Stimulated activated CD8-positive, alpha-beta memory T cell treated with anti-CD3 and anti-CD28 coated beads, Interleukin-7, amount 100 ng/mL, for 48 hours (primary cell): Measurements from ENCODE around the gene WARS2.
"Not testable (repeated sequence)": the region's sequence is repeated elsewhere in the genome, so short reads cannot be mapped to it uniquely, and the experiment has no call there.

ENCODE experiments used
- DNase-seq, 2 donors: peaks; one replicate each; pipeline ENCODE4 v3.0.0-alpha.2; 2020; ENCODE audit warnings: low read depth in 1 of 2; ENCODE audit errors: extremely low read depth in 1 of 2

WARS2 gene

GRCh38 chr1:119141020-119141424, 569 bp upstream of the WARS2 start:
- DNase-seq: peak; percentile 11 to 15

DNA sequence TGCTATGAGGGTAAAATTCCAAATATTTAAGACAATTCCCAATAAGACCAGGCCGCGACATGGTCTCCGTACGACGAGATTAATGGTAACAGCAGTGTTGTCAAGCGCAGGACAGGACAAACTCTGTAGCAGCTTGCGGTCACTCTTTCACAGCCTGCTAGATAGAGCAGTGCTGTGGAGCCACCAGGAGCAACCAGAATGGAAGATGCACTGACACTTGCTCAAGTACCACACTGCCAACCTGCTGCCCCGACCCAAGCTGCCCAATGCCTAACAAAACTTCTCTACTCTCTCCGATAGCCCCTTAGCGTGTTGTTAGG, 636 bp downstream of the WARS2 start:
- DNase-seq: no peak

GRCh38 chr1:119139403-119139802, 1.1 kb downstream of the WARS2 start:
- no peak for DNase-seq

- DNase-seq: no peak
Measured at GRCh38 chr1:119136401-119136800, 4.1 kb downstream of the WARS2 start.

DNA sequence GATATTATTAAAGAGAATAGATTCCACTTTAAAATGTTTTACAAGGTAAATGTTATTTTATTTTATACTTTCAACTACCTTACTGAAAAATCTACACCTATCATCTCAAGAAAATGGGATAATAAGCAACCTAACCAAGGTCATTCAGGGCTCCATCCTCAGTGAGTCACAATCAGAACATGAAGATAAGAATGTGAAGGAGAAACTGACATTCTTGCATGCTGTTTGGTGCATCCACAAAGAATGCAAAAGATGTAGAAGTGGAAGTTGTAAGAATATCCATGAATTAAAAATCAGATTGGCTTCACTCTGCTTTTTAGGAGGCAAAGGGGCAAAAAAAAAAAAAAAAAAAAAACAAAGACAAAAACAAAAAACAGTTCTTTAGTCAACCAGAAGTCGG, 6.5 kb downstream of the WARS2 start:
- no peak for DNase-seq

GRCh38 chr1:119132179-119132578, 8.3 kb downstream of the WARS2 start:
- no peak for DNase-seq

DNA sequence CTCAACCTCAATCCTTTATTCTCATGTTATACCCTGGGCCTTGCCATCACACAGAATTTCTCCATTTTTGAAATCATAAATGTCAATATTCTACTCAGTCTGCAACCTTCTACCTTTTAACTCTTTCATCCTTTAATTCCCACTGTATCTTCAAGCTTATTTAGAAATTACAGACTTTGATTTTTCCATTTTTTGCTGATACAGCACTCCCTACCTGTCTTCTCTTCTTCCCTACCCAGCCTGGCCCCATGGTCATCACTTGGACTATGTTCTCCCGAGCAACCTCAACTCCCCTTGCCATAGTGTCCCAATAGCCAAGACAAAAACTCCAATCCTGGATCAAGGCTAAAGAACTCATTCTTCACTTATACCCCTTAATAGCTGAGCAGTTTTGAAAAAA, 14.6 kb downstream of the WARS2 start:
- no peak for DNase-seq

GRCh38 chr1:119124764-119125163, 15.7 kb downstream of the WARS2 start:
- no peak for DNase-seq

DNA sequence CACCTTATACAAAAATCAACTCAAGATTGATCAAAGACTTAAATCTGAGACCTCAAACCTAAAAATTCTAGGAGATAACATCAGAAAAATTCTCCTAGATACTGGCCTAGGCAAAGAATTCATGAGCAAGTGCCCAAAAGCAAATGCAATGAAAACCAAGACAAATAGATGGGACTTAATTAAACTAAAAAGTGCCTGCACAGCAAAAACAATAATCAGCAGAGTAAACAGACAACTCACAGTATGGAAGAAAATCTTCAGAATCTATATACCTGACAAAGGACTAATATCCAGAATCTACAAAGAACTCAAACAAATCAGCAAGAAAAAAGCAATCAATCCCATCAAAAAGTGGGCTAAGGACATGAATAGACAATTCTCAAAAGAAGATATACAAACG, 18.6 kb downstream of the WARS2 start:
- DNase-seq: not testable (repeated sequence)

DNA sequence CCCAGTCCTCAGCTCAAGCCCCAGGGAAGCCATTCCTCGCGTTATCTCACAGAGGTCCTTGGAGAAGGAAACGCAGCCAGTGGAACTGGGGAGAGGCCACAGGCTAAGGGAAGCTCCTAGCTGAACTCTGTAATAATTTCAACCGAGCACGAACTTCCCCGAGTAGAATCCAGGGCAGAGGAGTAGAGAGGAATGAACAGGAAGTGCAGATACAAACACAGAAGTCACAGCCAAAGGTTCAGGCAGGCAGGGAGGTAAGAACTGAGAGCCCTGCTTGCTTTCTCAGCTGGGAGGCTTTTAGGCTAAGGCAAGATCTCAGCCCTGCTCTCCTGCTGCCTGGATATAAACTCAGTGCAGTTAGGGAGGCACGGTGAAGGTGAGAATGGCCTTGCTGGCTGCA, 23.7 kb downstream of the WARS2 start:
- DNase-seq: no peak

- no peak for DNase-seq
Measured at GRCh38 chr1:119115736-119116135, 24.7 kb downstream of the WARS2 start.

DNA sequence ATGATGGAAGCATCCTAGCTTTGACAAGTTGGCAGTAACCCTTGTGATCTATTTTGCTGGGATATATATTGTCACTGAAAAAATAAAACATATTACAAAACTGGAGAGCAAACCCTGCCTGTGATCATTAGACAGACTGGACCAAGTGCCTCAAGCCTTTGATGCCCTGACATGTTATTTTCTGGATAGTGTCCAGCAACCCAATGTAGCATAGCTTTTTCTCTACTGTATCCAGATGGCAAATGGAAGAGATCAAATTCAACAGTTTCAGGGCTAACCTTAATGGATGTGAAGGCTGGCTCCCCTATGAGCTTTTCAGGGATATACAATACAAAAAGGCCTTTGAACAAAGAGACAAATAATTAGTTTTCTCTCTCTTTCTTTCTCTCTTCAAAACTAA, 25.1 kb downstream of the WARS2 start:
- no peak for DNase-seq

GRCh38 chr1:119114786-119115185, 25.7 kb downstream of the WARS2 start:
- DNase-seq: no peak

- no peak for DNase-seq
Measured at GRCh38 chr1:119112791-119113190, 27.7 kb downstream of the WARS2 start.

GRCh38 chr1:119112244-119112643, 28.2 kb downstream of the WARS2 start:
- DNase-seq: no peak

DNA sequence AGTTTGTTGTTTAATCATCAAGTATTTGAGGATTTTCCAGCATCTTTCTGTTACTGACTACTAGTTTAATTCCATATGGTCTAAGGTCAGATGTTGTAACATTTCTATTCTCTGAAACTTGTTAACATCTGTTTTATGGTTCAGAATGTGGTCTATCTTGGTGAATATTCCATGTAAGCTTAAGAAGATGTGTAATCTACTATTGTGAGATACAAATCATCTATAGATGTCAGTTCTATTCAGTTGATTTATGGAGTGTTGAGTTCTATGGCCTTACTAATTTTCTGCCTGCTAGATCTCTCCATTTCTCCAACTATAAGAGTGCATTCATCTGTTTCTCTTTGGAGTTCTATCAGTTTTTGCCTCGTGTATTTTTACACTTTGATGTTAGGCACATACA, 31.5 kb downstream of the WARS2 start:
- no peak for DNase-seq

DNA sequence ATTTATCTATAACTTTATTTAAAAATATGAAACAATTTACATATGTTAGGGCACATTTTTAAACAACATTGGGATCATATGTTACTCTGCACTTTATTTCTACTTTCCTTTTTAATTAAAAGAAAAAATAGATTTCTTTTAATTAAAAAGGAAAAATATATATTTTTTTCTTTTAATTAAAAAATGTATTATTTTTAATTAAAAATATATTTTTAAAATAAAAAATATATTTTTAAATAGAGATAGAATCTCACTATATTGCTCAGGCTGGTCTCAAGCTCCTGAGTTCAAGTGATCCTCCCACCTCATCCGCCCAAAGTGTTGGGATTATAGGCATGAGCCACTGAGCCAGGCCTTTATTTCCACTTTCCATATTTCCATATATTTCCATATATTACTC, 36.7 kb downstream of the WARS2 start:
- DNase-seq: no peak

- DNase-seq: no peak
Measured at GRCh38 chr1:119102051-119102450, 38.4 kb downstream of the WARS2 start.

DNA sequence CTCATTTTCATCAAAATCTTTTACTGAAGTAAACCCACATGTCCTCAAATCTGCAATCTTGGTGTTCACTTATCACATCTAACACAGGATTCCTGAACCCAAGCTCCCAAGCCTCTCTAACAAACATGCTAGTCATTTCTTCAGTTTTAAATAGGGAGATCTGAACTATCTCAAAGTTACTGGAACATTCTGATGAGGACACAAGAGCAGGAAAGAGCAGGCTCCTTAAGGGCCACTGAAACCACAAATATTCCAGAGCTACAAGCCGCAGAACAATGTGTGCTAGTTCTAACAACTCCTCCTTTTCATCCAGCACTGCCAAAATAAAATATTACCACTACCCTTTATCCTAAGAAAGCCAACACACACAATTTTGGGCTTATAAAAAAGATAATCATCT, 38.9 kb downstream of the WARS2 start:
- no peak for DNase-seq

GRCh38 chr1:119099775-119100174, 40.7 kb downstream of the WARS2 start:
- no peak for DNase-seq

GRCh38 chr1:119097380-119097779, 43.1 kb downstream of the WARS2 start:
- DNase-seq: no peak

- DNase-seq: no peak
Measured at GRCh38 chr1:119093721-119094120, 46.7 kb downstream of the WARS2 start.

- no peak for DNase-seq
Measured at GRCh38 chr1:119091618-119092017, 48.8 kb downstream of the WARS2 start.

DNA sequence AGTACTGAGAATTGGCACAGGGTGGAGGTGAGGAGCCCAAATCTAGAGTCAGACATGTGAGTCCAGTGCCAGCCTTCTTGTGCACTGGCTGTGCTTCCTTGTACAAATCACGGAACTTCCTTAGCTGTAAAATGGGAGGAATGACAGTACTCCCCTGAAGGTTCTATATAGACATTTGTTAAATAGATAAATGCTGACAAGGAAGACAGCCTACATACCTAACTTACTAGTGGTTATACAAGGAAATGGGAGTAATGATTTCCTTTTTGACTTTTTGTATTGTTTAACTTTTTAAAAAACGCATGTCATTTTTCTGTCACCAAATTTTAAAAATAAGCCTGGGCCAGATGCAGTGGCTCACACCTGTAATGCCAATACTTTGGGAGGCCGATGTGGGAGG, 50.2 kb downstream of the WARS2 start:
- DNase-seq: no peak
